ENCODE measurements around the gene SUB1. TPM values are rescaled to one million over a fixed set of nuclear protein-coding genes. Genes with fewer than 3 reads are reported as not detected.

The SUB1 gene
- total RNA-seq, 1 experiment from 2014 or later, result 288 TPM

GRCh38 chr5:32543291-32543690 lies 42.1 kb upstream of the SUB1 start:
- no peak overlapping the region for H2AK5ac ChIP-seq (ENCODE audit: insufficient read length, low read length)
- no peaks in the 10 kb centered on the region for H4K20me1 ChIP-seq (ENCODE audit: control insufficient read depth, insufficient read depth, insufficient read length)
- no peak overlapping the region for H2BK20ac ChIP-seq (ENCODE audit: low read depth, low read length, poor library complexity, severe bottlenecking)
- H3K56ac ChIP-seq (ENCODE audit: insufficient read length, low read depth, low read length), result no peak overlapping the region
- H3K4me1 ChIP-seq (ENCODE audit: insufficient read depth, low read length), result no peaks in the 10 kb centered on the region
- no peaks in the 10 kb centered on the region for H3K27me3 ChIP-seq (ENCODE audit: insufficient read depth, low read length)
- TF ChIP-seq CTCF (conservative IDR thresholded peaks at IDR 0.05), result no peak
- no peak overlapping the region for H2BK120ac ChIP-seq (ENCODE audit: low read depth, low read length, poor library complexity, severe bottlenecking)
- no peak overlapping the region for H3K27ac ChIP-seq (ENCODE audit: insufficient read length, low read depth, low read length)
- H3K79me1 ChIP-seq (ENCODE audit: insufficient read depth, low read depth, low read length, poor library complexity, severe bottlenecking), result no peaks in the 10 kb centered on the region
- H3K9me3 ChIP-seq (ENCODE audit: control insufficient read depth, low read depth, low read length), result no peaks in the 10 kb centered on the region
- peaks cover 2% of the 10 kb centered on the region; the same call in 1 of the 2 replicates for H3K27me3 Mint-ChIP-seq (ENCODE audit: low read depth)
- no peaks in the 10 kb centered on the region for H3K36me3 Mint-ChIP-seq (ENCODE audit: insufficient read depth in 1 of 3, low read depth in 3 of 3)
- H4K91ac ChIP-seq (ENCODE audit: insufficient read length, low read depth, low read length), result no peak overlapping the region
- H3K4me2 ChIP-seq (ENCODE audit: insufficient read depth, insufficient read length, low read length), result no peak overlapping the region
- no peak overlapping the region for H3T11ph ChIP-seq (ENCODE audit: low read length)
- H3K4me3 Mint-ChIP-seq, result no peak overlapping the region
- H3K23ac ChIP-seq (ENCODE audit: insufficient read length, low read depth, low read length), result no peak overlapping the region
- no peak overlapping the region for H2BK15ac ChIP-seq (ENCODE audit: low read depth, low read length)
- H4K8ac ChIP-seq (replicated peaks; ENCODE audit: insufficient read length, low read depth, low read length), result no peak overlapping the region
- no peaks in the 10 kb centered on the region for H3K23me2 ChIP-seq (ENCODE audit: insufficient read length, low read depth, low read length, poor library complexity, severe bottlenecking)
- no peaks in the 10 kb centered on the region for H3K9me3 Mint-ChIP-seq
- H3K79me2 ChIP-seq (ENCODE audit: insufficient read depth, low read length), result no peaks in the 10 kb centered on the region
- no peak overlapping the region for H3K27ac Mint-ChIP-seq
- no peak overlapping the region for H4K5ac ChIP-seq (ENCODE audit: insufficient read length, low read depth, low read length)
- no peak overlapping the region for H3K9ac ChIP-seq (ENCODE audit: extremely low read depth, insufficient read length, low read length)
- no peak for DNase-seq
- H3K18ac ChIP-seq (ENCODE audit: insufficient read length, low read depth, low read length), result no peak overlapping the region
- H2BK12ac ChIP-seq (ENCODE audit: insufficient read length, low read depth, low read length), result no peak overlapping the region
- H3K4me1 Mint-ChIP-seq, result no peaks in the 10 kb centered on the region
- no peak overlapping the region for H3K4ac ChIP-seq (ENCODE audit: low read depth, low read length)
- H2BK5ac ChIP-seq (ENCODE audit: insufficient read length, low read length), result no peak overlapping the region
- no peak overlapping the region for H2AFZ ChIP-seq (ENCODE audit: low read length)
- WGBS (ENCODE audit: extremely low coverage, insufficient read length, low lambda C conversion rate), result no CpG with 5 or more reads among the region's 8 CpGs
- no peak overlapping the region for H3K14ac ChIP-seq (ENCODE audit: insufficient read depth, low read length)

All from H9 (cell line).